ENCODE measurements around the gene BIN1. TPM values are rescaled to one million over a fixed set of nuclear protein-coding genes. Genes with fewer than 3 reads are reported as not detected.
A peak's percentile ranks its signal among the peaks of the same experiment; 100 is the strongest.
"Not testable (repeated sequence)": the region's sequence is repeated elsewhere in the genome, so short reads cannot be mapped to it uniquely, and the experiment has no call there.

The BIN1 gene
- total RNA-seq, 1 donor from 2014 or later = 597 TPM

DNA sequence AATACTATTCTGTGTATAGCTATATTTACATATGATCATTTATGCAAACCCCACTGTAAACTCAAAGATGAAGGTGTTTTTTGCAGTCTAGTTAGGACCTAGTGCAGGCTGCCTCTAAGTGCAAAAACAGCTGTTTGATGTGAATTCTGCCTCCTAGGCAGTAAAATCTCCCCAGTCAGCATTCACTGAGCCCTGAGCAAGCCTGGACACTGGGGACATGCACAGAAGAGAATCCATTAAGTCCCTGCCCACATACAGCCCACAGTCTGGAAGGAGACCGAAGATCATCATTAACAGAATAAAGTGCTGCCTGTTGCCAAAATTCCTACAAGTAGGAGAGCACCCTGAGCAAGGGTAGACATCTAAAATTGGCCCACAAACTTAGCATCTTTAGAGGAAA is 14.4 kb upstream of the BIN1 start:
- no peak overlapping the region for H3K9ac ChIP-seq (ENCODE audit: low read depth in 1 of 3, low read length in 3 of 3)
- H3K4me3 ChIP-seq (ENCODE audit: low read length in 3 of 3) = no peak overlapping the region
- H3K36me3 ChIP-seq (ENCODE audit: control insufficient read depth in 3 of 3, insufficient read depth in 3 of 3, low read length in 3 of 3) = no peaks in the 10 kb centered on the region
- no peaks in the 10 kb centered on the region for H3K9me3 ChIP-seq (ENCODE audit: control insufficient read depth in 3 of 3, low read length in 3 of 3)
- no peaks in the 10 kb centered on the region for H3K27me3 ChIP-seq (ENCODE audit: control insufficient read depth in 3 of 3, insufficient read depth in 3 of 3, low read length in 3 of 3)
- H3K4me1 ChIP-seq (ENCODE audit: control insufficient read depth in 3 of 3, insufficient read depth in 3 of 3, low read length in 3 of 3) = peaks cover 0 to 6% (median 4%) of the 10 kb centered on the region in 3 donors
- H3K27ac ChIP-seq (ENCODE audit: low read depth, low read length) = no peak overlapping the region

DNA sequence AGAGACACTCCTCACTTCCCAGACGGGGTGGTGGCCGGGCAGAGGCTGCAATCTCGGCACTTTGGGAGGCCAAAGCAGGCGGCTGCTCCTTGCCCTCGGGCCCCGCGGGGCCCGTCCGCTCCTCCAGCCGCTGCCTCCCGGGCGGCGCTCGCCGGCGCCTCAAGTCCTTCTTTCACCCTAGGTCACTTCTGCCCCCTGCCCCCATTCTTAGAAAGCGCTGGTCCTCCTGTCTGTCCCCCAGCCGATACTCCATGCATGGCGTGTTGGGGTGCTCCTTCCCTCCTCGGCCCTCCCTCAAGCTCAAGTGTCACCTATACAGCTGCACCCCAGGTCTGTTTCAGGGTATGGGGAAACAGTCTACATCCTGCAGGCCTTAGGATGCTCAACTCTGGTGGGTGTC is 13.5 kb upstream of the BIN1 start:
- not testable (repeated sequence) for H3K27me3 ChIP-seq (ENCODE audit: control insufficient read depth in 3 of 3, insufficient read depth in 3 of 3, low read length in 3 of 3); H3K4me1 ChIP-seq (ENCODE audit: control insufficient read depth in 3 of 3, insufficient read depth in 3 of 3, low read length in 3 of 3); H3K4me3 ChIP-seq (ENCODE audit: low read length in 3 of 3); H3K9ac ChIP-seq (ENCODE audit: low read depth in 1 of 3, low read length in 3 of 3); H3K27ac ChIP-seq (ENCODE audit: low read depth, low read length); H3K9me3 ChIP-seq (ENCODE audit: control insufficient read depth in 3 of 3, low read length in 3 of 3); H3K36me3 ChIP-seq (ENCODE audit: control insufficient read depth in 3 of 3, insufficient read depth in 3 of 3, low read length in 3 of 3)

DNA sequence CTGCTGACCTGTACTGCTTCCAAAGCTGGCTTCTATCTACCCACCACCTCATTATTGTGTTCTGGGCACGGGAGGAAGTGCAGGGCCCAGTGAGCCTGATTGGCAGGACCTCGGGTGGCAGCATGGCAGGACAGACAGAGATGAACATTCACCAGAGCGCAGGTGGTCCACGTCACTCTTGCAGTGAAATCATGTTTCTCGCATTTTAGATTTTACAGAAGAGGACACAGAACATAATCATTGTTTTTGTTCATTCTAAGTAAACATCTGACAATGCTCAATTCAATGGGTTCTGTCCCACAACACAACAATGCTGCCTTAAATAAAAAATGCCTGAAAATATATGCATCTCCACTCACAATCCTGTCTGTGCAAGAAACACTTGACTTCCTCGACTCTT is 11.5 kb upstream of the BIN1 start:
- Histone ChIP-seq H3K9ac (ENCODE audit: low read depth in 1 of 3, low read length in 3 of 3) (no peak overlapping the region), H3K27me3 (ENCODE audit: control insufficient read depth in 3 of 3, insufficient read depth in 3 of 3, low read length in 3 of 3) (no peaks in the 10 kb centered on the region), H3K36me3 (ENCODE audit: control insufficient read depth in 3 of 3, insufficient read depth in 3 of 3, low read length in 3 of 3) (no peaks in the 10 kb centered on the region), H3K9me3 (ENCODE audit: control insufficient read depth in 3 of 3, low read length in 3 of 3) (no peaks in the 10 kb centered on the region), H3K4me3 (ENCODE audit: low read length in 3 of 3) (no peak overlapping the region), H3K4me1 (ENCODE audit: control insufficient read depth in 3 of 3, insufficient read depth in 3 of 3, low read length in 3 of 3) (peaks cover 0 to 6% (median 4%) of the 10 kb centered on the region in 3 donors), H3K27ac (ENCODE audit: low read depth, low read length) (no peak overlapping the region)

DNA sequence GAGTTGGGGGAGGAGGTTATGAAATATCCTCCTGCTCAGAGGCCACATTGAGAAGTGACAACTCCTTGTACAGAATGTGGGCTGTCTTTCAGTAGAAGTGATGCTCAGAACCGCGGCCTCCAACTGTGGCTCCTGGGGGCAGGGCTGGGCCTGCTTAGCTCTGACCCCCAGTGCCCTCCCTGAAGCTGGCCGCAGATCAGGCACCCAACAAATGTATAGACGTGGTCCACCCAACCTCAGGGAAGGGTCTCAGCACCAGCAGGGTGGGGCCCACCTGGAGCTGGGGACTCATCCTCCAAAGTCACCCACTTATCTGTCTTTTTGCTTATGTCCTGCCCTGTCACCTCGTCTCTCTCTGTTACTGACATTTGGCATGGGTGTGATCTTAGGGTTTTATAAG is 11.1 kb upstream of the BIN1 start:
- H3K9ac ChIP-seq (ENCODE audit: low read depth in 1 of 3, low read length in 3 of 3) = no peak overlapping the region
- H3K27ac ChIP-seq (ENCODE audit: low read depth, low read length) = no peak overlapping the region
- H3K4me3 ChIP-seq (ENCODE audit: low read length in 3 of 3) = no peak overlapping the region
- no peaks in the 10 kb centered on the region for H3K36me3 ChIP-seq (ENCODE audit: control insufficient read depth in 3 of 3, insufficient read depth in 3 of 3, low read length in 3 of 3)
- no peaks in the 10 kb centered on the region for H3K9me3 ChIP-seq (ENCODE audit: control insufficient read depth in 3 of 3, low read length in 3 of 3)
- H3K27me3 ChIP-seq (ENCODE audit: control insufficient read depth in 3 of 3, insufficient read depth in 3 of 3, low read length in 3 of 3) = no peaks in the 10 kb centered on the region
- H3K4me1 ChIP-seq (ENCODE audit: control insufficient read depth in 3 of 3, insufficient read depth in 3 of 3, low read length in 3 of 3) = peaks cover 0 to 6% (median 4%) of the 10 kb centered on the region in 3 donors

DNA sequence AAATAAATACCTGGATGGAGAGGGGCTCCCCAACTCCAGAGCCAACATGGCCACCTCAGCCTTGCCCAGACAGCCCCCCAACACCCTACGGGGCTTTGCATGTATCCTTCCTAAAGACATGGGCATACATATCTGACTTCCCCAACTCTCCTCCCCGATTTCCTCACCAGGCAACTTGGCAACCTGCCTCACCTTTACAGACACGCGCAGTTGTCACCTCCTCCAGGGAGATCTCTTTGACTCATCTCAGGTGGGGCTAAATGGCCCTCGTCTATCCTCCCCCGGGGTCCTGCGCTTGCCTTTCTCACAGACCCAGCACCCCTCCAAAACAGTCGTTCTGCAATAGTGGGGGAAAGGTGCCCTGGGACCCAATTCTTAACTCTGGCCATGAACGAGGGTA is 10.6 kb upstream of the BIN1 start:
- Histone ChIP-seq H3K4me3 (ENCODE audit: low read length in 3 of 3) (no peak overlapping the region), H3K36me3 (ENCODE audit: control insufficient read depth in 3 of 3, insufficient read depth in 3 of 3, low read length in 3 of 3) (no peaks in the 10 kb centered on the region), H3K27ac (ENCODE audit: low read depth, low read length) (no peak overlapping the region), H3K9ac (ENCODE audit: low read depth in 1 of 3, low read length in 3 of 3) (no peak overlapping the region), H3K4me1 (ENCODE audit: control insufficient read depth in 3 of 3, insufficient read depth in 3 of 3, low read length in 3 of 3) (peaks cover 0 to 6% (median 4%) of the 10 kb centered on the region in 3 donors), H3K27me3 (ENCODE audit: control insufficient read depth in 3 of 3, insufficient read depth in 3 of 3, low read length in 3 of 3) (no peaks in the 10 kb centered on the region), H3K9me3 (ENCODE audit: control insufficient read depth in 3 of 3, low read length in 3 of 3) (no peaks in the 10 kb centered on the region)

DNA sequence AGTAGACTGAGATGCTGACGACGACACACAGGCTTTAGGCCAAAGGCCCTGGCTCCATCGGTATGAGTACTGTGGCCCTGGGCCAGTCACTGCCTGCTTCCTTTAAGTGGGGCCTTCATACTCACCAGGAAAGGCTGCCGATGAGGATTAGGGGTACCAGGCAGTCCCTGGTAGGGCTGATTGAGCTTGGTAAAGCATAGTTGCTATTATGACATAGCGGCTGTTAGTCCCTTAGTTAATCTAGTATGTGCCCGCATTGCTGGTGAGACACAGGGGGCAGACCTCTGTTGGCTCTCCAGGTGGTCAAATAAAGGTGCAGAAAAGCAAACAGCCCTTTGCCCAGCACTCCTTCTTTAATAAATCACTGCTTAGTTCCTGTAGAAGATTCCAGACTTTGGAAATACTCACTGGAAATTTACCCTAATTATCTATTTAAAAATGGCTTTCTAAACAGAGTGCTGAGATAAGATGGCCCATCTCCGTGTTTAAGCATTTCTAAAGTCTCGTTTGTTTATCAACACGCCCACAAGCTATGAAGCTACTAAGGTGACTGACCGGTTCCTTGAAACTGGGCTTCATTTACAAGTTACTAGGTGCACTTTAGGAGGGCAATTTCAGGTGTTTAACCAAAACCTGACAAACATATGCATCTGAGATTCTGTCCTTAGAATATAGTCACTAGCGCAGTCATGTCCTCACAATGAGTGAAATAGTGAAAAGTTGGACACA is 8.7 kb upstream of the BIN1 start:
- H3K9ac ChIP-seq (ENCODE audit: low read depth in 1 of 3, low read length in 3 of 3) = no peak overlapping the region
- H3K27me3 ChIP-seq (ENCODE audit: control insufficient read depth in 3 of 3, insufficient read depth in 3 of 3, low read length in 3 of 3) = no peaks in the 10 kb centered on the region
- no peaks in the 10 kb centered on the region for H3K4me1 ChIP-seq (ENCODE audit: control insufficient read depth in 3 of 3, insufficient read depth in 3 of 3, low read length in 3 of 3)
- no peaks in the 10 kb centered on the region for H3K36me3 ChIP-seq (ENCODE audit: control insufficient read depth in 3 of 3, insufficient read depth in 3 of 3, low read length in 3 of 3)
- H3K9me3 ChIP-seq (ENCODE audit: control insufficient read depth in 3 of 3, low read length in 3 of 3) = no peaks in the 10 kb centered on the region
- H3K27ac ChIP-seq (ENCODE audit: low read depth, low read length) = no peak overlapping the region
- no peak overlapping the region for H3K4me3 ChIP-seq (ENCODE audit: low read length in 3 of 3)

DNA sequence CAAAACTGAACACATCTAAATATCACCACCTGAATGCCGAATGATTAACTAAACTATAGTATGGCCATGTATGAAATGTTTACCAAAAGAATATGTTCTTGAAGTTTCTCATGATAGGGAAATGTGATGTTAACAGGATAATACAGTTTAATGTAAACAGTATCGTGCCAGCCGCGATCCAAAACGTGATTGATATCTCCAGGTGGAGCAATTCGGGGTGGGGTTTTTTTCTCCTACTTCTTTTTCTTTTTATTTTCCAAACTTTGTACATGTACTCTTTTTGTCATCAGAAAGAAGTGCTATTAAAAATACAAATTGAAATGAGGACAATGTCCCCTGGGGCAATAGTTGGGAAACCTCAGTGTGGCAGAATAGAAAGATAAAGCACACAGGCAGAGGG is 4.0 kb upstream of the BIN1 start:
- no peaks in the 10 kb centered on the region for H3K9me3 ChIP-seq (ENCODE audit: control insufficient read depth in 3 of 3, low read length in 3 of 3)
- peaks cover 0 to 2% (median 0%) of the 10 kb centered on the region in 3 donors for H3K36me3 ChIP-seq (ENCODE audit: control insufficient read depth in 3 of 3, insufficient read depth in 3 of 3, low read length in 3 of 3)
- H3K27me3 ChIP-seq (ENCODE audit: control insufficient read depth in 3 of 3, insufficient read depth in 3 of 3, low read length in 3 of 3) = no peaks in the 10 kb centered on the region
- H3K27ac ChIP-seq (ENCODE audit: low read depth, low read length) = no peak overlapping the region
- no peak overlapping the region for H3K9ac ChIP-seq (ENCODE audit: low read depth in 1 of 3, low read length in 3 of 3)
- H3K4me3 ChIP-seq (ENCODE audit: low read length in 3 of 3) = no peak overlapping the region
- H3K4me1 ChIP-seq (ENCODE audit: control insufficient read depth in 3 of 3, insufficient read depth in 3 of 3, low read length in 3 of 3) = peaks cover 5 to 14% (median 8%) of the 10 kb centered on the region in 3 donors

DNA sequence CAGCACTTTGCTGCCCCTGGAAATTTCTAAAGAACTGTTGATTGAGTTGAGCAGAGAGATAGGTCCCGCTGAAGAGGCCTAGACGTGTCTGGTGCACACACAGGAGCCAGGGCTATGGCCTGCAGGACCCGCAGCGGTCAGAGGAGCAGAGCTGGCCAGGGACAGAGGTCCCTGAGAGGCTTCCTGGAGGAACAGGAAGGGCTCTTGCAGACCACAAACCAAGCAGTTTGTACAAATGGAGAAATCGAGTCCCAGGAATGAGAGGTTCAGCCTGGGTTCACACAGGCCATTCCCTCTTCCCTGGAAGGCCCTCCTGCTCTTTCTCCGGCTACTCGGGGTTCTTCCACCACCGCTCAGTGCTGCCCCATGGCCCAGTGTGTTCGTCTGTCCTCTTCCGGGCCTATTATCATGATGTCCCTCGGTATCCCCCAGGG is 1.2 kb upstream of the BIN1 start:
- Histone ChIP-seq H3K36me3 (ENCODE audit: control insufficient read depth in 3 of 3, insufficient read depth in 3 of 3, low read length in 3 of 3) (peaks cover 0 to 5% (median 2%) of the 10 kb centered on the region in 3 donors), H3K27me3 (ENCODE audit: control insufficient read depth in 3 of 3, insufficient read depth in 3 of 3, low read length in 3 of 3) (no peaks in the 10 kb centered on the region), H3K27ac (ENCODE audit: low read depth, low read length) (peak overlapping the region; percentile 93), H3K9ac (ENCODE audit: low read depth in 1 of 3, low read length in 3 of 3) (peak overlapping the region; percentile 61 to 99 (median 98)), H3K4me3 (ENCODE audit: low read length in 3 of 3) (peak overlapping the region; percentile 74 to 93 (median 91)), H3K4me1 (ENCODE audit: control insufficient read depth in 3 of 3, insufficient read depth in 3 of 3, low read length in 3 of 3) (peaks cover 27 to 38% (median 29%) of the 10 kb centered on the region in 3 donors), H3K9me3 (ENCODE audit: control insufficient read depth in 3 of 3, low read length in 3 of 3) (no peaks in the 10 kb centered on the region)

DNA sequence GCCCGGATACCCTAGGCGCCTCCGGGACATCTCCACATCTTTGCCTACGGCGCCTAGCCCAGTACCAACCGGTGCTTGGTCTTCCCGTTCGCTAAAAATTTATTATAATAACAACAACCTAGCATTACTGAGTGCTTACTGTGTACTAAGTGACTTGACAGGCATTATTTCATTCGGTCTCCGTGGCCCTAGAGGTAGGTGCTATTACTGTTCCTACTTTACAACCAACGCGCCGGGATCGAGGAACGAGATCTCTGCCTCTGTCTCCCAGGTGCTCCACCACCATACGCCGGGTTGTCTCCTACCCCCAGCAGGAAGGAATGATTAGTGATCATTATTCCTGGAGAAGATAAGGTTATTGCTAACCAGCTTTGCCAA is 657 bp upstream of the BIN1 start:
- peak overlapping the region; percentile 78 to 99 (median 98) for H3K9ac ChIP-seq (ENCODE audit: low read depth in 1 of 3, low read length in 3 of 3)
- H3K4me3 ChIP-seq (ENCODE audit: low read length in 3 of 3) = peak overlapping the region; percentile 74 to 93 (median 91)
- H3K36me3 ChIP-seq (ENCODE audit: control insufficient read depth in 3 of 3, insufficient read depth in 3 of 3, low read length in 3 of 3) = peaks cover 0 to 5% (median 2%) of the 10 kb centered on the region in 3 donors
- peak overlapping the region; percentile 93 for H3K27ac ChIP-seq (ENCODE audit: low read depth, low read length)
- no peaks in the 10 kb centered on the region for H3K9me3 ChIP-seq (ENCODE audit: control insufficient read depth in 3 of 3, low read length in 3 of 3)
- H3K4me1 ChIP-seq (ENCODE audit: control insufficient read depth in 3 of 3, insufficient read depth in 3 of 3, low read length in 3 of 3) = peaks cover 31 to 43% (median 34%) of the 10 kb centered on the region in 3 donors
- no peaks in the 10 kb centered on the region for H3K27me3 ChIP-seq (ENCODE audit: control insufficient read depth in 3 of 3, insufficient read depth in 3 of 3, low read length in 3 of 3)

DNA sequence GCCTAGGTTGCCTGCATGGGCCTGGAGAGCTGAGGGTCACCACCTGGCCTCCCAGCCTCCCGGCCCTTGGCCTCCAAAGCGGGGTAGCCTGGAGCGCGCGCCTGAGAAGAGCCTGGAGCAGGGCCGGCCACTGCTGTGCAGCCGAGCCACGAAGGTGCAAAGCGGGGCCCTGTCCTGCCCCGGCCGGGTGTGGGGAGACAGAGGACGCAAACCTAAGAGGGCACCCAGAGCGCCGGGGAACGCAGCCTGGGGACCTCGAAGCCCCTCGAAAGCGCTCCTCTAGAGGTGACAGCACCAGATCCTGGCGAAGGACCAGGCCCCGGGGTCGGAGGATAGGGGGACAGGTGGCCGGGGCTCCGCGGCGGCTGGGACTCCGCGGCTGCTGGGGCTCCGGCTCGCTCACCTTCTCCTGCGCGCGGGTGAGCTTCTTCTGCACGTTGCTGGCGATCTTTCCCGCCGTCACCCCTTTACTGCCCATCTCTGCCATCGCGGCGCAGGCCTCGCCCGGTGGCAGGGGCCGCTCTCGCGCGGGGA is 430 bp downstream of the BIN1 start:
- Histone ChIP-seq H3K4me1 (ENCODE audit: control insufficient read depth in 3 of 3, insufficient read depth in 3 of 3, low read length in 3 of 3) (peaks cover 42 to 54% (median 45%) of the 10 kb centered on the region in 3 donors), H3K27ac (ENCODE audit: low read depth, low read length) (peak overlapping the region; percentile 93), H3K9me3 (ENCODE audit: control insufficient read depth in 3 of 3, low read length in 3 of 3) (no peaks in the 10 kb centered on the region), H3K36me3 (ENCODE audit: control insufficient read depth in 3 of 3, insufficient read depth in 3 of 3, low read length in 3 of 3) (peaks cover 0 to 13% (median 4%) of the 10 kb centered on the region in 3 donors), H3K27me3 (ENCODE audit: control insufficient read depth in 3 of 3, insufficient read depth in 3 of 3, low read length in 3 of 3) (no peaks in the 10 kb centered on the region), H3K9ac (ENCODE audit: low read depth in 1 of 3, low read length in 3 of 3) (peak overlapping the region; percentile 97 to 99 (median 98)), H3K4me3 (ENCODE audit: low read length in 3 of 3) (peak overlapping the region; percentile 81 to 93 (median 91))
